ENCODE results near the gene RNF225.

DNA sequence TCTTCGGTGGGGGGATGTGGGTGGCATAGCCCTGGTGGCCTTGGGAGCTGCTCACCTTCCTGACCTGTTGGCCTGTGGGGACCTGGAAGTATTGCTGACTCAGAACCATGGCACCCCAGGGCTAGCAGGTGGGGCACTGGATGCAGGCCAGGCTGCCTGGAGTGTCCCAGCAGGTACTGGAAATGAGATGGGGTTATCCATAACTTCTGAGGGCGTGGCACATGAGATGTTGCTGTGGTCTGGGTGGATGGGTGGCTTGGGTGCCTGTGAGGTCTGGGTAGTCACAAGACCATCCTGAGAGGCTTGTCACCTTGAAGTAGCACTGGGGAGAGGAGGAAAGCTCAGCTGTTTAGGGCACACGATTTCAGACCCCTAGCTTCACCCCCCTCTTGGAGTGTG is 636 bp upstream of the RNF225 start:
- no peak for TF ChIP-seq HDAC2 (IDR thresholded peaks at IDR 0.05)
- no peak for TF ChIP-seq KAT2A (conservative IDR thresholded peaks at IDR 0.05; ENCODE audit: control insufficient read depth, low read depth, low read length)
- no peak for TF ChIP-seq NRF1 (conservative IDR thresholded peaks at IDR 0.05; ENCODE audit: low read depth, low read length)
- no peak for TF ChIP-seq USF2 (IDR thresholded peaks at IDR 0.05; ENCODE audit: borderline replicate concordance, low read depth, low read length)
- TF ChIP-seq, protein P1, sequence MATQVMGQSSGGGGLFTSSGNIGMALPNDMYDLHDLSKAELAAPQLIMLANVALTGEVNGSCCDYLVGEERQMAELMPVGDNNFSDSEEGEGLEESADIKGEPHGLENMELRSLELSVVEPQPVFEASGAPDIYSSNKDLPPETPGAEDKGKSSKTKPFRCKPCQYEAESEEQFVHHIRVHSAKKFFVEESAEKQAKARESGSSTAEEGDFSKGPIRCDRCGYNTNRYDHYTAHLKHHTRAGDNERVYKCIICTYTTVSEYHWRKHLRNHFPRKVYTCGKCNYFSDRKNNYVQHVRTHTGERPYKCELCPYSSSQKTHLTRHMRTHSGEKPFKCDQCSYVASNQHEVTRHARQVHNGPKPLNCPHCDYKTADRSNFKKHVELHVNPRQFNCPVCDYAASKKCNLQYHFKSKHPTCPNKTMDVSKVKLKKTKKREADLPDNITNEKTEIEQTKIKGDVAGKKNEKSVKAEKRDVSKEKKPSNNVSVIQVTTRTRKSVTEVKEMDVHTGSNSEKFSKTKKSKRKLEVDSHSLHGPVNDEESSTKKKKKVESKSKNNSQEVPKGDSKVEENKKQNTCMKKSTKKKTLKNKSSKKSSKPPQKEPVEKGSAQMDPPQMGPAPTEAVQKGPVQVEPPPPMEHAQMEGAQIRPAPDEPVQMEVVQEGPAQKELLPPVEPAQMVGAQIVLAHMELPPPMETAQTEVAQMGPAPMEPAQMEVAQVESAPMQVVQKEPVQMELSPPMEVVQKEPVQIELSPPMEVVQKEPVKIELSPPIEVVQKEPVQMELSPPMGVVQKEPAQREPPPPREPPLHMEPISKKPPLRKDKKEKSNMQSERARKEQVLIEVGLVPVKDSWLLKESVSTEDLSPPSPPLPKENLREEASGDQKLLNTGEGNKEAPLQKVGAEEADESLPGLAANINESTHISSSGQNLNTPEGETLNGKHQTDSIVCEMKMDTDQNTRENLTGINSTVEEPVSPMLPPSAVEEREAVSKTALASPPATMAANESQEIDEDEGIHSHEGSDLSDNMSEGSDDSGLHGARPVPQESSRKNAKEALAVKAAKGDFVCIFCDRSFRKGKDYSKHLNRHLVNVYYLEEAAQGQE (IDR thresholded peaks at IDR 0.05; ENCODE audit: low read depth, low read length) = no peak
- TF ChIP-seq, protein P2, sequence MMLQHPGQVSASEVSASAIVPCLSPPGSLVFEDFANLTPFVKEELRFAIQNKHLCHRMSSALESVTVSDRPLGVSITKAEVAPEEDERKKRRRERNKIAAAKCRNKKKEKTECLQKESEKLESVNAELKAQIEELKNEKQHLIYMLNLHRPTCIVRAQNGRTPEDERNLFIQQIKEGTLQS (IDR thresholded peaks at IDR 0.05; ENCODE audit: borderline replicate concordance, extremely low read depth, low read depth, low read length) = no peak
- TF ChIP-seq ZNF274 (IDR thresholded peaks at IDR 0.05; ENCODE audit: insufficient read depth, insufficient read length) = no peak
- TF ChIP-seq RAD21 (IDR thresholded peaks at IDR 0.05; ENCODE audit: insufficient read depth, low read depth, low read length) = no peak
- TF ChIP-seq TAF1 (IDR thresholded peaks at IDR 0.05; ENCODE audit: borderline replicate concordance, low read depth, low read length) = no peak
- no peak for TF ChIP-seq SMAD1 (IDR thresholded peaks at IDR 0.05; ENCODE audit: low read depth, partially characterized antibody)
- TF ChIP-seq POLR2A (IDR thresholded peaks at IDR 0.05; ENCODE audit: low read depth, low read length) = no peak
- no peak for TF ChIP-seq YY1 (IDR thresholded peaks at IDR 0.05; ENCODE audit: low read depth, low read length)
